Measurements from ENCODE around the gene HSPA1B. TPM values are rescaled to one million over a fixed set of nuclear protein-coding genes. Genes with fewer than 3 reads are reported as not detected.
A peak's percentile ranks its signal among the peaks of the same experiment; 100 is the strongest.

The HSPA1B gene
- total RNA-seq, 1 experiment from 2014 or later, result 85.1 TPM

DNA sequence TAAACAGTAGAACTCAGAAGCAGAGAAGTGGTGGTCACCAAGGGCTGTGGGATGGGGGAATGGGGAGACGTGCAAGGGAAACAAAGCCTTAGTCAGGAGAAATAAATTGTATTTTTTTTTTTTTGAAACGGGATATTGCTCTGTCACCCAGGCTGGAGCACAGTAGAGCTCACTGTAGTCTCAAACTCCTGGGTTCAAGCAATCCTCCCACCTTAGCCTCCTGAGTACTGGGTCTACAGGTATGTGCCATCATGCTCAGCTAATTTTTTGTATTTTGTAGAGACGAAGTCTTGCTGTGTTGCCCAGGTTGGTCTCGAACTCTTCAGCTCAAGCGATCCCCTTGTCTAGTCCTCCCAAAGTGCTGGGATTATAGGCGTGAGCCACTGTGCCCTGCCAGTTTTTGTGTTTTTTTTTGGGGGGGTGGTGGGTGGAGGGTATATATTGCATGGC is 3.4 kb downstream of the HSPA1B start:
- TF ChIP-seq CTCF (conservative IDR thresholded peaks at IDR 0.05), result no peak
- H2BK5ac ChIP-seq (ENCODE audit: insufficient read length, low read length), result no peak overlapping the region
- peak overlapping the region; percentile 61 for H3K4me2 ChIP-seq (ENCODE audit: insufficient read depth, insufficient read length, low read length)
- H3K79me1 ChIP-seq (ENCODE audit: insufficient read depth, low read depth, low read length, poor library complexity, severe bottlenecking), result no peaks in the 10 kb centered on the region
- no peak overlapping the region for H3K56ac ChIP-seq (ENCODE audit: insufficient read length, low read depth, low read length)
- Mint-ChIP-seq H3K27me3 (ENCODE audit: low read depth) (peaks cover 4% of the 10 kb centered on the region), H3K9me3 (peaks cover 0 to 5% of the 10 kb centered on the region in 2 experiments; a peak in 2 of 5 replicates), H3K4me3 (peak overlapping the region; percentile 79 to 88), H3K36me3 (ENCODE audit: insufficient read depth in 1 of 3, low read depth in 3 of 3) (peaks cover 10 to 12% (median 10%) of the 10 kb centered on the region in 3 experiments), H3K27ac (peak overlapping the region in 2 of 3 experiments; percentile 32 to 37; a peak in 1 of 7 replicates), H3K4me1 (peaks cover 22 to 23% of the 10 kb centered on the region in 2 experiments)
- no peak overlapping the region for H3K23ac ChIP-seq (ENCODE audit: insufficient read length, low read depth, low read length)
- H2BK20ac ChIP-seq (ENCODE audit: low read depth, low read length, poor library complexity, severe bottlenecking), result no peak overlapping the region
- no peak overlapping the region for H2BK12ac ChIP-seq (ENCODE audit: insufficient read length, low read depth, low read length)
- H2AFZ ChIP-seq (ENCODE audit: low read length), result no peak overlapping the region
- peaks cover 13% of the 10 kb centered on the region; the same call in 1 of the 2 replicates for H3K79me2 ChIP-seq (ENCODE audit: insufficient read depth, low read length)
- no peaks in the 10 kb centered on the region for H4K20me1 ChIP-seq (ENCODE audit: control insufficient read depth, insufficient read depth, insufficient read length)
- no peak overlapping the region for H2BK120ac ChIP-seq (ENCODE audit: low read depth, low read length, poor library complexity, severe bottlenecking)
- WGBS (ENCODE audit: extremely low coverage, insufficient read length, low lambda C conversion rate), result no CpG with 5 or more reads among the region's 6 CpGs
- no peak overlapping the region for H3K18ac ChIP-seq (ENCODE audit: insufficient read length, low read depth, low read length)
- H4K8ac ChIP-seq (replicated peaks; ENCODE audit: insufficient read length, low read depth, low read length), result no peak overlapping the region
- H3K27ac ChIP-seq (ENCODE audit: insufficient read length, low read depth, low read length), result no peak overlapping the region
- H3K23me2 ChIP-seq (ENCODE audit: insufficient read length, low read depth, low read length, poor library complexity, severe bottlenecking), result peaks cover 26% of the 10 kb centered on the region
- no peak for DNase-seq
- H2AK5ac ChIP-seq (ENCODE audit: insufficient read length, low read length), result no peak overlapping the region
- no peaks in the 10 kb centered on the region for H3K27me3 ChIP-seq (ENCODE audit: insufficient read depth, low read length)
- H3K4ac ChIP-seq (ENCODE audit: low read depth, low read length), result no peak overlapping the region
- H2BK15ac ChIP-seq (ENCODE audit: low read depth, low read length), result no peak overlapping the region
- no peak overlapping the region for H3K14ac ChIP-seq (ENCODE audit: insufficient read depth, low read length)
- H3K4me1 ChIP-seq (ENCODE audit: insufficient read depth, low read length), result peaks cover 2% of the 10 kb centered on the region; the same call in 1 of the 2 replicates
- H4K91ac ChIP-seq (ENCODE audit: insufficient read length, low read depth, low read length), result no peak overlapping the region
- H3T11ph ChIP-seq (ENCODE audit: low read length), result no peak overlapping the region
- H4K5ac ChIP-seq (ENCODE audit: insufficient read length, low read depth, low read length), result no peak overlapping the region
- peak overlapping the region; percentile 47 for H3K9ac ChIP-seq (ENCODE audit: extremely low read depth, insufficient read length, low read length)
- no peaks in the 10 kb centered on the region for H3K9me3 ChIP-seq (ENCODE audit: control insufficient read depth, low read depth, low read length)

All from H9 (cell line).